ENCODE data around the gene SYT2. TPM values are rescaled to one million over a fixed set of nuclear protein-coding genes. Genes with fewer than 3 reads are reported as not detected.
"Not testable (repeated sequence)": the region's sequence is repeated elsewhere in the genome, so short reads cannot be mapped to it uniquely, and the experiment has no call there.

The SYT2 gene
- total RNA-seq, 1 donor from 2014 or later: not detected

- intact Hi-C loops (cut with micrococcal nuclease): no loop called here
- H3K4me3 Mint-ChIP-seq: no peak overlapping the region
- CTCF ChIA-PET: interaction anchor here (1.2 kb wide), 1 partner anchor 439 kb away, joined by 4 read pairs; no protein-coding TSS in a partner anchor
- no peak for TF ChIP-seq CTCF (IDR thresholded peaks at IDR 0.05)
- DNase-seq (no peak), ATAC-seq (ENCODE audit: low read depth) (no peak)
- H3K9me3 Mint-ChIP-seq: no peaks in the 10 kb centered on the region
- peaks cover 28% of the 10 kb centered on the region for H3K27me3 Mint-ChIP-seq
- H3K4me1 Mint-ChIP-seq: peaks cover 52% of the 10 kb centered on the region
- no peaks in the 10 kb centered on the region for H3K36me3 Mint-ChIP-seq (ENCODE audit: low read depth)
- POLR2A ChIA-PET: no interaction called here
- H3K27ac Mint-ChIP-seq: no peak overlapping the region
Measured at GRCh38 chr1:202631076-202631923, 79.0 kb downstream of the SYT2 start.

- Mint-ChIP-seq H3K27me3 (peaks cover 25% of the 10 kb centered on the region), H3K4me3 (no peak overlapping the region), H3K27ac (no peak overlapping the region), H3K36me3 (ENCODE audit: low read depth) (no peaks in the 10 kb centered on the region), H3K4me1 (peaks cover 57% of the 10 kb centered on the region), H3K9me3 (no peaks in the 10 kb centered on the region)
- intact Hi-C loops (cut with micrococcal nuclease): no loop called here
- ChIA-PET CTCF (no interaction called here), POLR2A (no interaction called here)
- no peak for DNase-seq
- no peak for TF ChIP-seq CTCF (IDR thresholded peaks at IDR 0.05)
- no peak for ATAC-seq (ENCODE audit: low read depth)
Measured at GRCh38 chr1:202630541-202630940, 79.7 kb downstream of the SYT2 start.

GRCh38 chr1:202630096-202630495, 80.2 kb downstream of the SYT2 start:
- POLR2A ChIA-PET; CTCF ChIA-PET; H3K4me3 Mint-ChIP-seq; intact Hi-C loops (cut with micrococcal nuclease); H3K9me3 Mint-ChIP-seq; DNase-seq; H3K27ac Mint-ChIP-seq; ATAC-seq (ENCODE audit: low read depth); H3K36me3 Mint-ChIP-seq (ENCODE audit: low read depth): not testable (repeated sequence)
- H3K4me1 Mint-ChIP-seq: peaks cover 59% of the 10 kb centered on the region
- peaks cover 25% of the 10 kb centered on the region for H3K27me3 Mint-ChIP-seq

- ATAC-seq (ENCODE audit: low read depth): peak; percentile 59
- H3K27ac Mint-ChIP-seq: peak overlapping the region; percentile 67
- H3K4me1 Mint-ChIP-seq: peaks cover 59% of the 10 kb centered on the region
- peaks cover 21% of the 10 kb centered on the region for H3K27me3 Mint-ChIP-seq
- intact Hi-C loops (cut with micrococcal nuclease): loop anchor here (1.0 to 10.0 kb wide), 3 partner anchors 13 to 85 kb away; partner anchors contain the start of gene SYT2
- DNase-seq; H3K9me3 Mint-ChIP-seq; H3K36me3 Mint-ChIP-seq (ENCODE audit: low read depth); CTCF ChIA-PET: not testable (repeated sequence)
- POLR2A ChIA-PET: interaction anchor here (0.6 kb wide), 1 partner anchor 13 kb away, joined by 3 read pairs; no protein-coding TSS in a partner anchor
- peak overlapping the region; percentile 36 for H3K4me3 Mint-ChIP-seq
Measured at GRCh38 chr1:202629257-202629811, 80.9 kb downstream of the SYT2 start.

GRCh38 chr1:202628646-202629215, 81.5 kb downstream of the SYT2 start:
- CTCF ChIA-PET: no interaction called here
- DNase-seq (no peak), ATAC-seq (ENCODE audit: low read depth) (no peak)
- H3K36me3 Mint-ChIP-seq (ENCODE audit: low read depth): no peaks in the 10 kb centered on the region
- no peak for TF ChIP-seq CTCF (IDR thresholded peaks at IDR 0.05)
- H3K27me3 Mint-ChIP-seq: peaks cover 20% of the 10 kb centered on the region
- peak overlapping the region; percentile 67 for H3K27ac Mint-ChIP-seq
- no peaks in the 10 kb centered on the region for H3K9me3 Mint-ChIP-seq
- intact Hi-C loops (cut with micrococcal nuclease): loop anchor here (1.0 to 10.0 kb wide), 3 partner anchors 12 to 86 kb away; partner anchors contain the start of gene SYT2
- POLR2A ChIA-PET: no interaction called here
- H3K4me1 Mint-ChIP-seq: peaks cover 59% of the 10 kb centered on the region
- peak overlapping the region; percentile 36 for H3K4me3 Mint-ChIP-seq

Data from activated B cell treated with CpG ODN at 0.5 μM for 24 hours (primary cell).